HG03558 (cell line): Measurements from ENCODE around the gene EMILIN2.

Experiments
- ATAC-seq: cut with Tn5 transposase; IDR thresholded peaks from one replicate; pipeline ENCODE4 v1.9.1; 2021; ENCODE audit warnings: moderate number of reproducible peaks; ENCODE audit not compliant: unreplicated experiment; ENCODE audit errors: extremely low read depth

EMILIN2 gene

DNA sequence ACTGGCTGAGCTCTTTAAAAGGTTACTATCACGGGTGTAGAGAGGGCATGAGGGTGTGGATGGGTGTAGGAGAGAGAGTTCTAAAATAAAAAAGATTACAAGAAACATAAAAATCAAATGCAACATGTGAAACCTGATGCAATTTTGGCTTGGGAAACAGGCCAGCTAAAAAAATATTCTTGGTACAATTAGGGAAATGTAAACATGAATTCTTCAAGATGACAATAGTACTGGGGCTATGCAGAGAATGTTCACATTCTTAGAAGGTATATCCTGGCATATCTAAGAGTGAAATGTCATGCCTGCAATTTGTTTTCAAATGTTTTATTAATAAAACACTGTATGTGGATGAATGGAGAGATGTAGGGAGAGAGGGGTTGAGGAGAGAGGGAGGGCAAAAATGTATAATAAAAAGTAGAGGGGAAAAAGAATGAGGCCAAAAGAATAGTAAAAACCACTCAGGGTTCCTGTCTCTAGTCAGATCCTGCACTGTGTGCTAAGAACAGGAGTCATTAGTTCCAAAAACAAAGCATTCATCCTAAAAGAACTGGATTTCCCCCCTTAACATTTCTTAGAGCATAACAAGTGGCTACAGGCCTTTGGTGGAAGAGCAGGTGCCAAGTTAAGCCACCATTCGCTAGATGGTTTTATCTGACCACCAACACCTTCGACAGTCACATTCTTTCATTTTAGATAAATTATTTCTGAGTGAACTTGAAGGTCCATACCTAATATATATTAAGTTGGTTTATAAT lies 88.8 kb downstream of the EMILIN2 start:
- no peak for ATAC-seq

GRCh38 chr18:2939317-2939716 lies 92.5 kb downstream of the EMILIN2 start:
- no peak for ATAC-seq

- ATAC-seq = no peak
Observed at GRCh38 chr18:2948038-2948437, 101.2 kb downstream of the EMILIN2 start.

DNA sequence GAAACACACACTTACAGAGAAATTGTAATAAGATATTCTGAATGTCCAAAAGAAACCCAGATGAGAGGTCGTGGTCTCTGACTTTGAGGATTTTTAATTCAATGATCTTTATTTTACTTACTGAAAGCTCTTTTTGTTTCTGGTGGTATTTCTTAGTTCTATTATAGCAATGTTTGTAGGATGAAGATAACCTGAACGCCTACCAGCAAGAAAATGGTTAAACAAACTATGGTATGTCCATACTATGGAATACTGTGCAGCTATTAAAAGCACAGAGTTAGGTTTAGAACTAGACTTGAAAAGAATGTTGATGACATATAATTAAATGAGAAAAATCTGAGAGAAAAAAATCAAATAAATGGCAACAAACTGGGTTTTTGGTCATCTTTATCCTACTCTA lies 105.8 kb downstream of the EMILIN2 start:
- no peak for ATAC-seq

- ATAC-seq = no peak
Observed at GRCh38 chr18:2953935-2954653, 107.3 kb downstream of the EMILIN2 start.

DNA sequence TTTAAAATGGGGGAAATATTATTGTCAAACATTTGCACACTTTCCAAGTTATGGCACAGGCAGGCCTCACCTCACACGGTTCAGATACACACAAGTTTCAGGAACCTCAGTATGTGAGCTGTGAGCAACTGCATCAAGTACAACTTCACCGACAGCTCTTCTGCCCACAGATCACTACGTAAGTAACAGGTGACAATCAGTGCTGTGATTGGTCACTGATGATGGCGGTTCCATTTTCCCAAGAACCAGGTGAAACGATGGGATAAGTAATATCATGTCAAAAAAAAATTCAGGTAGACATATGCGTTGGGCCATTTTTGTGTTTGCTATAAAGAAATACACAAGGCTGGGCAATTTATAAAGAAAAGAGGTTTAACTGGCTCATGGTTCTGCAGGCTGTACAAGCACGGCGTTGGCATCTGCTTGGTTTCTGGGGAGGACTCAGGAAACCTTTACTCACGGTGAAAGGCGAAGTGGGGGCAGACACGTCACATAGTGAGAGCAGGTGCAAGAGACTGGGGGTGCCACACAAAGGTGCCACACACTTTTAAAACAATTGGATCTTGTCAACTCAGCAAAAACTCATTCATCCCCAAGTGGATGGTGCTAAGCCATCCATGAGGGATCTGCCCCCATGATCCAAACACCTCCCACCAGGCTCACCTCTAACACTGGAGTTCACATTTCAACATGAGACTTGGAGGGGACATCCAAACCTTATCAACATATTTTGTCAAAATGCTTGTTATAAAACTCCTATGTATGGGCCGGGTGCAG lies 108.3 kb downstream of the EMILIN2 start:
- no peak for ATAC-seq

- no peak for ATAC-seq
Observed at GRCh38 chr18:2956056-2956455, 109.2 kb downstream of the EMILIN2 start.

GRCh38 chr18:2958819-2959298 lies 112.1 kb downstream of the EMILIN2 start:
- ATAC-seq = no peak

GRCh38 chr18:2959341-2959740 lies 112.5 kb downstream of the EMILIN2 start:
- ATAC-seq = no peak

- ATAC-seq = no peak
Observed at GRCh38 chr18:2960983-2961696, 114.3 kb downstream of the EMILIN2 start.

GRCh38 chr18:2961821-2962220 lies 115.0 kb downstream of the EMILIN2 start:
- ATAC-seq = no peak

GRCh38 chr18:2963048-2963447 lies 116.2 kb downstream of the EMILIN2 start:
- ATAC-seq = no peak

GRCh38 chr18:2964361-2965010 lies 117.7 kb downstream of the EMILIN2 start:
- ATAC-seq = no peak
